Fibroblast of pulmonary artery (primary cell): ENCODE measurements around the gene TSPAN18.

Experiments used
- DNase-seq: peaks from one replicate; pipeline ENCODE4 v3.0.0-alpha.2; 2010; ENCODE audit warnings: low read depth
- H3K4me3 ChIP-seq: replicated peaks from 2 replicates; pipeline ENCODE4 v1.5.1; 2011; ENCODE audit warnings: low read depth, mild to moderate bottlenecking, control low read depth, low read length, moderate library complexity
- CTCF ChIP-seq: IDR thresholded peaks from 2 replicates; pipeline ENCODE4 v1.5.1; 2011; ENCODE audit warnings: mild to moderate bottlenecking, control low read depth, low read length, inconsistent platforms; ENCODE audit errors: missing control alignments

Gene TSPAN18

GRCh38 chr11:44743959-44744557 is 17.3 kb downstream of the TSPAN18 start:
- H3K4me3 ChIP-seq = no peak overlapping the region
- TF ChIP-seq CTCF = no peak
- DNase-seq = no peak

GRCh38 chr11:44746894-44747293 is 20.1 kb downstream of the TSPAN18 start:
- DNase-seq = no peak
- no peak overlapping the region for H3K4me3 ChIP-seq
- TF ChIP-seq CTCF = no peak

- no peak for DNase-seq
Measured at GRCh38 chr11:44747316-44747715, 20.6 kb downstream of the TSPAN18 start.

GRCh38 chr11:44747836-44748235 is 21.1 kb downstream of the TSPAN18 start:
- H3K4me3 ChIP-seq = no peak overlapping the region
- no peak for DNase-seq
- no peak for TF ChIP-seq CTCF

More at GRCh38 chr11:44747316-44747715, 20.6 kb downstream of the TSPAN18 start:
- no peak for TF ChIP-seq CTCF
- H3K4me3 ChIP-seq = no peak overlapping the region

- no peak for DNase-seq
- no peak overlapping the region for H3K4me3 ChIP-seq
- TF ChIP-seq CTCF = no peak
Measured at GRCh38 chr11:44748606-44749005, 21.8 kb downstream of the TSPAN18 start.

GRCh38 chr11:44749189-44749588 is 22.4 kb downstream of the TSPAN18 start:
- no peak overlapping the region for H3K4me3 ChIP-seq
- DNase-seq = no peak
- TF ChIP-seq CTCF = no peak
